A549 (cell line): Measurements from ENCODE around the gene POLR3B.

ENCODE experiments used
- KDM1A ChIP-seq: fragments of 200-600 bp; sonication (generic); IDR thresholded peaks from 2 replicates; pipeline ENCODE4 v1.6.1; 2016; ENCODE audit warnings: low read depth, mild to moderate bottlenecking
- RAD21 ChIP-seq, 2 experiments: fragments of >200 bp in 1 of 2; sonication (Bioruptor Twin) in 1 of 2; formaldehyde crosslinking in 1 of 2; IDR thresholded peaks in 1 of 2; conservative IDR thresholded peaks in 1 of 2; 2 replicates in 1 of 2; 3 replicates in 1 of 2; pipeline ENCODE4 v1.6.1; 2012 to 2018; ENCODE audit warnings: inconsistent platforms in 1 of 2
- TF ChIP-seq, protein P1 (sequence below): fragments of 250-450 bp; sonication (Bioruptor Pico); IDR thresholded peaks from 2 replicates; pipeline ENCODE4 v1.5.0; 2021; ENCODE audit warnings: mild to moderate bottlenecking, moderate library complexity, borderline replicate concordance

DNA sequence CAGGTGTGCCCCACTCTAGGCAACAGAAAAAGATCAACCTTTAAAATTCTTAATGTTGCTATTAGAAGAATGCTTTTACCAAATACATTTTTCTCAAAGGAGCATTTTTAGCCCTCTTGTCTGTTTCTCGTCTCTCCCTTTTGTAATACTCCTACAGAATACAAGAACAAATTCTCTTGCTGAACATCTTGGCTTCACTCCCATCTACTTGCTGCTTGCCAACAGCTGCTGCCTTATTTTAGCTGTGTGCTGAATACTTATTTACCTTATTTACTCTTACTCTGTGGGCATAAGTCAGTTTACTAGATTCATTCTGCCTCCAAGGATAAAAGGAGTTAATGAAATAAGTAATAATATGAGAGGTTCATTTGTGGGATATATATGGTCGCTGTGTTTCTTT is 70.8 kb downstream of the POLR3B start:
- TF ChIP-seq RAD21 (conservative IDR thresholded peaks at IDR 0.05 in 1 of 2, IDR thresholded peaks at IDR 0.05 in 1 of 2) (no peak), KDM1A (no peak)
- TF ChIP-seq, protein P1, sequence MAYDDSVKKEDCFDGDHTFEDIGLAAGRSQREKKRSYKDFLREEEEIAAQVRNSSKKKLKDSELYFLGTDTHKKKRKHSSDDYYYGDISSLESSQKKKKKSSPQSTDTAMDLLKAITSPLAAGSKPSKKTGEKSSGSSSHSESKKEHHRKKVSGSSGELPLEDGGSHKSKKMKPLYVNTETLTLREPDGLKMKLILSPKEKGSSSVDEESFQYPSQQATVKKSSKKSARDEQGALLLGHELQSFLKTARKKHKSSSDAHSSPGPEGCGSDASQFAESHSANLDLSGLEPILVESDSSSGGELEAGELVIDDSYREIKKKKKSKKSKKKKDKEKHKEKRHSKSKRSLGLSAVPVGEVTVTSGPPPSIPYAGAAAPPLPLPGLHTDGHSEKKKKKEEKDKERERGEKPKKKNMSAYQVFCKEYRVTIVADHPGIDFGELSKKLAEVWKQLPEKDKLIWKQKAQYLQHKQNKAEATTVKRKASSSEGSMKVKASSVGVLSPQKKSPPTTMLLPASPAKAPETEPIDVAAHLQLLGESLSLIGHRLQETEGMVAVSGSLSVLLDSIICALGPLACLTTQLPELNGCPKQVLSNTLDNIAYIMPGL (CRISPR knock-in tag): no peak
